H1 (cell line): ENCODE measurements around the gene TRIM41. TPM values are rescaled to one million over a fixed set of nuclear protein-coding genes. Genes with fewer than 3 reads are reported as not detected.
A peak's percentile ranks its signal among the peaks of the same experiment; 100 is the strongest.

Experiments used
- CTCF ChIA-PET: fragments of 300-600 bp; sonication (Branson Sonifier 250); formaldehyde crosslinking; loops from one replicate; lab custom pipeline; 2021; ENCODE audit not compliant: partially characterized antibody; lab: Charles Lee
- POLR2A ChIA-PET: fragments of 300-600 bp; sonication (Branson Sonifier 250); formaldehyde crosslinking; loops from one replicate; lab custom pipeline; 2021; ENCODE audit warnings: inconsistent platforms; ENCODE audit not compliant: partially characterized antibody; lab: Charles Lee
- DNase-seq, 2 experiments: peaks; one replicate each; pipeline versions ENCODE4 v3.0.0 to v3.0.0-alpha.2; 2010 to 2022; ENCODE audit warnings: low spot score in 2 of 2, low read depth in 1 of 2, mixed read lengths in 1 of 2
- FAIRE-seq: peaks from 2 replicates; lab custom pipeline; 2011; peaks lifted over from hg19 to GRCh38; lab: Jason Lieb, UNC
- H2AFZ ChIP-seq: 2 replicates; pipeline ENCODE4 v1.8.1; 2012; ENCODE audit warnings: low read length, inconsistent platforms
- H2AK5ac ChIP-seq: 2 replicates; pipeline ENCODE4 v1.6.1; 2013; ENCODE audit warnings: low read depth, low read length
- H2BK120ac ChIP-seq: replicated peaks from 2 replicates; pipeline ENCODE3; 2013; ENCODE audit warnings: low read depth, low read length, inconsistent platforms
- H2BK12ac ChIP-seq: 2 replicates; pipeline ENCODE4 v1.6.1; 2013; ENCODE audit warnings: low read depth, low read length
- H2BK15ac ChIP-seq: 2 replicates; pipeline ENCODE4 v1.6.1; 2013; ENCODE audit warnings: low read length
- H2BK20ac ChIP-seq: 2 replicates; pipeline ENCODE4 v1.6.1; 2013; ENCODE audit warnings: low read length
- H2BK5ac ChIP-seq: 2 replicates; pipeline ENCODE4 v1.6.1; 2013; ENCODE audit warnings: low read depth, low read length
- H3K14ac ChIP-seq: 2 replicates; pipeline ENCODE4 v1.6.1; 2013; ENCODE audit warnings: inconsistent platforms; ENCODE audit not compliant: insufficient read length
- H3K18ac ChIP-seq: 2 replicates; pipeline ENCODE4 v1.6.1; 2013; ENCODE audit warnings: low read length; ENCODE audit errors: extremely low read depth
- H3K23ac ChIP-seq: 2 replicates; pipeline ENCODE4 v1.6.1; 2013; ENCODE audit warnings: inconsistent platforms; ENCODE audit not compliant: insufficient read length
- H3K23me2 ChIP-seq: 2 replicates; pipeline ENCODE4 v1.6.1; 2013; ENCODE audit warnings: low read depth, low read length
- H3K27ac ChIP-seq: 2 replicates; pipeline ENCODE4 v1.6.1; 2011; ENCODE audit warnings: low read depth, low read length, inconsistent platforms
- H3K27me3 ChIP-seq, 4 experiments: replicated peaks in 1 of 4; 1 replicate in 1 of 4; 2 replicates in 3 of 4; pipeline versions ENCODE4 v1.6.1 to v1.8.1; 2011 to 2013; ENCODE audit warnings: low read length in 3 of 4, mild to moderate bottlenecking in 3 of 4, inconsistent platforms in 2 of 4, mixed read lengths in 2 of 4, moderate library complexity in 1 of 4; ENCODE audit not compliant: control insufficient read depth in 3 of 4, insufficient read depth in 3 of 4; ENCODE audit errors: extremely low read depth in 1 of 4
- H3K36me3 ChIP-seq, 4 experiments: 2 replicates each; pipeline versions ENCODE4 v1.6.1 to v1.8.1; 2011 to 2013; ENCODE audit warnings: mild to moderate bottlenecking in 4 of 4, low read length in 3 of 4, moderate library complexity in 2 of 4, control low read depth in 1 of 4, inconsistent platforms in 1 of 4; ENCODE audit not compliant: insufficient read depth in 4 of 4, control insufficient read depth in 2 of 4
- H3K4ac ChIP-seq: replicated peaks from 2 replicates; pipeline ENCODE3; 2013; ENCODE audit warnings: low read length, low read depth, mixed read lengths, inconsistent platforms; ENCODE audit not compliant: insufficient read length
- H3K4me1 ChIP-seq, 4 experiments: replicated peaks in 1 of 4; 1 replicate in 1 of 4; 2 replicates in 3 of 4; pipeline versions ENCODE4 v1.6.1 to v1.8.1; 2011 to 2013; ENCODE audit warnings: low read length in 3 of 4, inconsistent platforms in 2 of 4, mixed read lengths in 1 of 4; ENCODE audit not compliant: insufficient read depth in 4 of 4, control insufficient read depth in 3 of 4
- H3K4me2 ChIP-seq, 2 experiments: 2 replicates each; pipeline versions ENCODE4 v1.6.1 to v1.8.1; 2011 to 2013; ENCODE audit warnings: low read depth in 2 of 2, low read length in 2 of 2, control low read depth in 1 of 2, inconsistent platforms in 1 of 2, mild to moderate bottlenecking in 1 of 2; ENCODE audit not compliant: insufficient read depth in 1 of 2
- H3K4me3 ChIP-seq, 4 experiments: fragments of 200-600, 300-600 bp in 1 of 4; sonication (generic), shearing (Covaris generic), sonication (Bioruptor Twin) in 1 of 4; 2 replicates each; pipeline versions ENCODE4 v1.5.1 to v1.8.1; 2011 to 2016; ENCODE audit warnings: low read length in 4 of 4, low read depth in 3 of 4, control low read depth in 2 of 4, inconsistent platforms in 2 of 4, mild to moderate bottlenecking in 2 of 4, mixed read lengths in 1 of 4, moderate library complexity in 1 of 4; ENCODE audit not compliant: insufficient read depth in 2 of 4; ENCODE audit errors: extremely low read depth in 1 of 4
- H3K56ac ChIP-seq: replicated peaks from 2 replicates; pipeline ENCODE3; 2013; ENCODE audit warnings: low read depth, mild to moderate bottlenecking, mixed read lengths, low read length, inconsistent platforms; ENCODE audit not compliant: insufficient read length
- H3K79me1 ChIP-seq: 2 replicates; pipeline ENCODE4 v1.6.1; 2013; ENCODE audit warnings: low read depth, low read length, control low read depth
- H3K79me2 ChIP-seq, 2 experiments: 2 replicates each; pipeline versions ENCODE4 v1.6.1 to v1.8.1; 2012 to 2013; ENCODE audit warnings: low read length in 2 of 2, mild to moderate bottlenecking in 2 of 2, inconsistent platforms in 1 of 2; ENCODE audit not compliant: insufficient read depth in 2 of 2, control insufficient read depth in 1 of 2
- H3K9ac ChIP-seq, 4 experiments: replicated peaks in 1 of 4; 1 replicate in 1 of 4; 2 replicates in 3 of 4; pipeline versions ENCODE4 v1.6.1 to v1.8.1; 2011 to 2013; ENCODE audit warnings: low read depth in 3 of 4, low read length in 3 of 4, control low read depth in 2 of 4, mild to moderate bottlenecking in 2 of 4, moderate library complexity in 2 of 4, inconsistent platforms in 1 of 4; ENCODE audit errors: extremely low read depth in 1 of 4
- H3K9me3 ChIP-seq, 2 experiments: 2 replicates each; pipeline versions ENCODE4 v1.6.1 to v1.8.1; 2012 to 2013; ENCODE audit warnings: mild to moderate bottlenecking in 2 of 2, moderate library complexity in 2 of 2, control low read depth in 1 of 2, inconsistent platforms in 1 of 2, low read depth in 1 of 2, low read length in 1 of 2, mixed read lengths in 1 of 2; ENCODE audit not compliant: insufficient read depth in 2 of 2
- H4K20me1 ChIP-seq, 2 experiments: replicated peaks in 1 of 2; 2 replicates each; pipeline versions ENCODE3 to v1.8.1; 2011 to 2013; ENCODE audit warnings: inconsistent platforms in 2 of 2, low read length in 2 of 2, mild to moderate bottlenecking in 1 of 2; ENCODE audit not compliant: insufficient read depth in 2 of 2, control insufficient read depth in 1 of 2
- H4K5ac ChIP-seq: 2 replicates; pipeline ENCODE4 v1.6.1; 2013; ENCODE audit warnings: low read length, low read depth, mixed read lengths, inconsistent platforms; ENCODE audit not compliant: insufficient read length
- H4K8ac ChIP-seq: 2 replicates; pipeline ENCODE4 v1.8.0; 2013; ENCODE audit warnings: mild to moderate bottlenecking, moderate library complexity, low read length, inconsistent platforms; ENCODE audit not compliant: insufficient read depth; ENCODE audit errors: extremely low read depth
- H4K91ac ChIP-seq: replicated peaks from 2 replicates; pipeline ENCODE3; 2013; ENCODE audit warnings: low read length, mixed read lengths, inconsistent platforms; ENCODE audit not compliant: insufficient read length
- EP300 ChIP-seq, 2 experiments: IDR thresholded peaks; 1 replicate in 1 of 2; 2 replicates in 1 of 2; pipeline ENCODE4 v1.6.1; 2011 to 2012; ENCODE audit warnings: low read depth in 2 of 2, low read length in 2 of 2, mild to moderate bottlenecking in 2 of 2, borderline replicate concordance in 1 of 2, inconsistent platforms in 1 of 2, moderate library complexity in 1 of 2
- EZH2 ChIP-seq: fragments of 200-600 bp; sonication (generic); IDR thresholded peaks from 2 replicates; pipeline ENCODE4 v1.7.1; 2012; ENCODE audit warnings: low read depth, mild to moderate bottlenecking, moderate library complexity, low read length, inconsistent platforms; ENCODE audit not compliant: severe bottlenecking
- RNF2 ChIP-seq: fragments of 200-900, 300-1000 bp; sonication (generic); IDR thresholded peaks from 2 replicates; pipeline ENCODE4 v1.7.1; 2016; ENCODE audit warnings: borderline replicate concordance, low read depth, mild to moderate bottlenecking, antibody characterized with exemption, low read length; ENCODE audit not compliant: poor library complexity, severe bottlenecking; ENCODE audit errors: missing control alignments
- SUZ12 ChIP-seq: fragments of 200-600 bp; sonication (generic); IDR thresholded peaks from 2 replicates; pipeline ENCODE4 v1.6.1; 2012; ENCODE audit warnings: mild to moderate bottlenecking, inconsistent platforms, low read length, moderate library complexity, mixed read lengths
- WGBS, 2 experiments: shearing (Covaris generic) in 1 of 2; methylation state at CpG; one replicate each; pipeline versions ENCODE4 v1.1.6 to v1.1.7; 2013 to 2015; ENCODE audit warnings: low lambda C conversion rate in 2 of 2, mixed read lengths in 2 of 2, inconsistent platforms in 1 of 2, low coverage in 1 of 2, missing lambda C conversion rate in 1 of 2; ENCODE audit not compliant: insufficient replicate concordance in 2 of 2, insufficient coverage in 1 of 2, insufficient read length in 1 of 2; ENCODE audit errors: extremely low coverage in 1 of 2, missing lambda C conversion rate in 1 of 2; 5-methylcytosine and 5-hydroxymethylcytosine counted together
- polyA plus RNA-seq, 7 experiments: library from polyadenylated mRNA; depleted of rRNA in 3 of 7; stranded (reverse) in 5 of 7; unstranded in 2 of 7; fragments of >200 nt in 5 of 7; fragments of 200-250 nt in 2 of 7; gene quantifications; 1 replicate in 5 of 7; 2 replicates in 1 of 7; 4 replicates in 1 of 7; pipeline versions ENCODE4 v1.2.1 to v1.2.3, GENCODE V29; 2011 to 2013; ENCODE audit warnings: missing spikeins in 2 of 7, mixed read lengths in 2 of 7
- total RNA-seq: library from RNA; stranded (reverse); fragmentation: NEBNext Ultra II Directional; extraction: Animal tissue kit (Norgen Biotek cat#: 25700); gene quantifications from 2 replicates; pipeline ENCODE4 v1.2.1, GENCODE V29; 2021

TRIM41 gene
- total and polyA plus RNA-seq, 2 of the 8 experiments (the other 6 are each of a cell fraction or from before 2014, with no cell fraction given), result 12.9 to 21.6 TPM

GRCh38 chr5:181205761-181206649, 17.1 kb upstream of the TRIM41 start:
- H3K9ac ChIP-seq, result peak overlapping the region in 1 of 4 experiments; percentile 54; a peak in 3 of 7 replicates
- no peak for FAIRE-seq
- no peak overlapping the region for H4K5ac ChIP-seq

More at GRCh38 chr5:181205761-181206649, 17.1 kb upstream of the TRIM41 start:
- POLR2A ChIA-PET, result interaction anchor here (1.1 to 8.4 kb wide), 7 partner anchors 11 to 45 kb away, joined by 4 to 90 read pairs (median 5); partner anchors contain the start of genes RACK1 and TRIM41
- Histone ChIP-seq H3K4ac (no peak overlapping the region), H4K91ac (no peak overlapping the region), H3K79me1 (no peaks in the 10 kb centered on the region), H3K27me3 (peaks cover 28 to 55% (median 46%) of the 10 kb centered on the region in 4 experiments), H2BK5ac (no peak overlapping the region), H3K27ac (no peak overlapping the region), H3K36me3 (peaks cover 0 to 7% (median 0%) of the 10 kb centered on the region in 4 experiments; a peak in 1 of 8 replicates), H2AFZ (peak overlapping the region; percentile 8; the same call in 1 of the 2 replicates), H3K4me2 (peak overlapping the region; percentile 93 to 99), H3K79me2 (no peaks in the 10 kb centered on the region), H2AK5ac (no peak overlapping the region), H4K20me1 (peaks cover 0 to 2% of the 10 kb centered on the region in 2 experiments), H2BK12ac (0 out of 2 replicates have a peak overlapping the region, but pooled peaks have one; percentile 27), H3K4me3 (peak overlapping the region; percentile 55 to 87 (median 80)), H3K14ac (no peak overlapping the region), H4K8ac (no peak overlapping the region), H3K9me3 (no peaks in the 10 kb centered on the region), H3K56ac (no peak overlapping the region), H2BK120ac (no peak overlapping the region), H2BK20ac (no peak overlapping the region), H2BK15ac (0 out of 2 replicates have a peak overlapping the region, but pooled peaks have one; percentile 46), H3K23ac (no peak overlapping the region), H3K18ac (no peak overlapping the region), H3K23me2 (peaks cover 24% of the 10 kb centered on the region), H3K4me1 (peaks cover 0 to 13% (median 6%) of the 10 kb centered on the region in 4 experiments; a peak in 6 of 7 replicates)
- WGBS, 2 experiments, result 5% methylated on average over 36 of the region's 37 CpGs; no CpG with 5 or more reads in 1 of the 2 experiments
- DNase-seq, result no peak
- CTCF ChIA-PET, result interaction anchor here (0.6 to 14.5 kb wide), 8 partner anchors 9 to 1060 kb away, joined by 3 to 197 read pairs (median 6); no protein-coding TSS in a partner anchor
- TF ChIP-seq EZH2 (peak; percentile 89), SUZ12 (peak; percentile 89), EP300 (IDR thresholded peaks at IDR 0.05; ENCODE audit: borderline replicate concordance in 1 of 2, low read depth in 2 of 2, low read length in 2 of 2) (no peak), RNF2 (peak; percentile 51)
